OCI-LY7 (cell line): ENCODE measurements around the gene TRAPPC4. TPM values are rescaled to one million over a fixed set of nuclear protein-coding genes. Genes with fewer than 3 reads are reported as not detected.

Source experiments
- BruUV-seq: library from RNA; stranded (reverse); fragments of 400-500 nt; replicated peaks from 2 replicates; lab custom pipeline; 2021; lab: Mats Ljungman, UMichigan
- CTCF ChIA-PET: fragments of 300-600 bp; sonication (Branson Sonifier 250); formaldehyde crosslinking; loops from one replicate; lab custom pipeline; 2022; ENCODE audit warnings: antibody characterized with exemption; ENCODE audit not compliant: unreplicated experiment; lab: Charles Lee
- POLR2A ChIA-PET: fragments of 300-600 bp; sonication (Branson Sonifier 250); formaldehyde crosslinking; loops from one replicate; lab custom pipeline; 2022; ENCODE audit warnings: antibody characterized with exemption; lab: Charles Lee
- DNase-seq: peaks from one replicate; pipeline ENCODE4 v3.0.0-alpha.2; 2015; ENCODE audit warnings: low spot score
- H2AFZ ChIP-seq: fragments of 200-600 bp; sonication (generic), shearing (Covaris generic); 2 replicates; pipeline ENCODE4 v1.6.1; 2014; ENCODE audit warnings: mild to moderate bottlenecking, antibody characterized with exemption, low read length, moderate library complexity
- H3K27ac ChIP-seq: fragments of 200-600 bp; sonication (generic); 2 replicates; pipeline ENCODE4 v1.5.1; 2014; ENCODE audit warnings: mixed run types, low read depth, mild to moderate bottlenecking, moderate library complexity, low read length, inconsistent platforms; ENCODE audit not compliant: poor library complexity, severe bottlenecking
- H3K36me3 ChIP-seq: fragments of 200-600 bp; sonication (generic); 2 replicates; pipeline ENCODE4 v1.6.1; 2014; ENCODE audit warnings: mild to moderate bottlenecking, antibody characterized with exemption, low read length, moderate library complexity, mixed read lengths; ENCODE audit not compliant: insufficient read depth
- H3K4me1 ChIP-seq: fragments of 200-600 bp; sonication (generic); 2 replicates; pipeline ENCODE4 v1.5.1; 2014; ENCODE audit warnings: mild to moderate bottlenecking, low read length; ENCODE audit not compliant: insufficient read depth, poor library complexity, severe bottlenecking
- H3K4me2 ChIP-seq: fragments of 200-600 bp; sonication (generic); 2 replicates; pipeline ENCODE4 v1.6.1; 2014; ENCODE audit warnings: mild to moderate bottlenecking, low read length
- H3K4me3 ChIP-seq: fragments of 200-600 bp; sonication (generic); 2 replicates; pipeline ENCODE4 v1.5.1; 2014; ENCODE audit warnings: mild to moderate bottlenecking, low read depth, low read length; ENCODE audit not compliant: poor library complexity, severe bottlenecking
- H3K79me2 ChIP-seq: fragments of 200-600 bp; sonication (generic); 2 replicates; pipeline ENCODE4 v1.6.1; 2016; ENCODE audit warnings: low read depth, mild to moderate bottlenecking, low read length, moderate library complexity, mixed read lengths; ENCODE audit not compliant: insufficient read depth
- H3K9me2 ChIP-seq: fragments of 200-600 bp; sonication (generic); 2 replicates; pipeline ENCODE4 v1.6.1; 2016; ENCODE audit warnings: mild to moderate bottlenecking, low read length, mixed read lengths; ENCODE audit not compliant: insufficient read depth
- H3K9me3 ChIP-seq: fragments of 200-600 bp; sonication (generic); 2 replicates; pipeline ENCODE4 v1.6.1; 2014; ENCODE audit warnings: mild to moderate bottlenecking, mixed run types, low read length, mixed read lengths
- H4K20me1 ChIP-seq: fragments of 200-600 bp; sonication (generic); 2 replicates; pipeline ENCODE4 v1.6.1; 2014; ENCODE audit warnings: mild to moderate bottlenecking, antibody characterized with exemption, low read length, moderate library complexity, mixed read lengths; ENCODE audit not compliant: insufficient read depth
- CTCF ChIP-seq: fragments of 200-600 bp; sonication (generic); conservative IDR thresholded peaks from 2 replicates; pipeline ENCODE4 v1.5.1; 2014; ENCODE audit warnings: mild to moderate bottlenecking, antibody characterized with exemption, low read length, moderate library complexity, mixed read lengths
- EZH2phosphoT487 ChIP-seq: fragments of 200-600 bp; sonication (generic); IDR thresholded peaks from 2 replicates; pipeline ENCODE4 v1.6.1; 2018; ENCODE audit warnings: low read depth, borderline replicate concordance, mild to moderate bottlenecking, mixed run types, antibody characterized with exemption, low read length, moderate library complexity, mixed read lengths
- intact Hi-C: fragments of 100-400 bp; cut with micrococcal nuclease; formaldehyde crosslinking; loops from one replicate; pipeline ENCODE4 v1.10.0; 2022; ENCODE audit not compliant: unreplicated experiment
- total RNA-seq, 2 experiments: library from RNA; depleted of rRNA in 1 of 2; stranded (reverse); fragments of >200 nt in 1 of 2; shearing (Covaris generic) in 1 of 2; gene quantifications; 2 replicates each; pipeline ENCODE4 v1.2.3, GENCODE V29; 2014 to 2022

The TRAPPC4 gene
- total RNA-seq, 2 experiments from 2014 or later = 58.5 to 64.3 TPM

DNA sequence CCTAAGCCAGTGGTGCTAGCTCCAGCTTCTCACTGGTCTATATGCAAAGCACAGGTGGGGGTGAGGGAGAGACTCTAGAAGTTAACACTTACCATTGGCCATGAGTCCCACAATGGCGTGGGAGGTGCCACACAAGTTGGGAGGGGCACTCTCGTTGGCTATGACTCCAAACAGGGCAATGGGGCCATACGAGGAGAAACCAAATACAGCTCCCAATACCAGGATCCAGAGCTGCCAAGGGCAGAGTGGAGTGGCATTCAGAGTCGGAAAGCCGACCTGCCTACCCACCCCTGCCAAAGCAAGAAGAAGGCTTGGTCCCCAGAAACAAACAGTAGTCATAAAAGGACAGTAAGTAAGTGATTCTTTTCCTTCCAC lies 6.5 kb downstream of the TRAPPC4 start:
- H3K4me2 ChIP-seq = no peak overlapping the region
- peaks cover 27% of the 10 kb centered on the region for H3K4me1 ChIP-seq
- no peak for TF ChIP-seq CTCF
- TF ChIP-seq EZH2phosphoT487 = no peak
- intact Hi-C loops = no loop called here
- ChIA-PET CTCF (interaction anchor here (1.0 kb wide), 1 partner anchor 30 kb away, joined by 3 read pairs; no protein-coding TSS in a partner anchor), POLR2A (interaction anchor here (0.8 kb wide), 1 partner anchor 28 kb away, joined by 3 read pairs; the partner anchor contains the start of gene CENATAC)
- no peaks in the 10 kb centered on the region for H3K9me2 ChIP-seq
- peaks cover 58% of the 10 kb centered on the region for H3K36me3 ChIP-seq
- H3K27ac ChIP-seq = no peak overlapping the region
- BruUV-seq = no TSS peak
- no peak for DNase-seq
- H4K20me1 ChIP-seq = peaks cover 3% of the 10 kb centered on the region; the same call in 1 of the 2 replicates
- H3K79me2 ChIP-seq = peaks cover 23% of the 10 kb centered on the region
- no peak overlapping the region for H3K4me3 ChIP-seq
- no peak overlapping the region for H2AFZ ChIP-seq
- H3K9me3 ChIP-seq = no peaks in the 10 kb centered on the region

- DNase-seq = no peak
- Histone ChIP-seq H3K36me3 (peaks cover 54% of the 10 kb centered on the region), H3K4me1 (peaks cover 26% of the 10 kb centered on the region), H3K9me3 (no peaks in the 10 kb centered on the region), H3K4me3 (no peak overlapping the region), H3K4me2 (no peak overlapping the region), H3K79me2 (peaks cover 19% of the 10 kb centered on the region; the same call in 1 of the 2 replicates), H4K20me1 (no peaks in the 10 kb centered on the region), H3K9me2 (no peaks in the 10 kb centered on the region), H2AFZ (no peak overlapping the region), H3K27ac (no peak overlapping the region)
- ChIA-PET CTCF (interaction anchor here (1.0 kb wide), 1 partner anchor 30 kb away, joined by 3 read pairs; no protein-coding TSS in a partner anchor), POLR2A (no interaction called here)
- no TSS peak for BruUV-seq
- intact Hi-C loops = no loop called here
- TF ChIP-seq CTCF (no peak), EZH2phosphoT487 (no peak)
Measured at GRCh38 chr11:119025541-119025940, 7.0 kb downstream of the TRAPPC4 start.

DNA sequence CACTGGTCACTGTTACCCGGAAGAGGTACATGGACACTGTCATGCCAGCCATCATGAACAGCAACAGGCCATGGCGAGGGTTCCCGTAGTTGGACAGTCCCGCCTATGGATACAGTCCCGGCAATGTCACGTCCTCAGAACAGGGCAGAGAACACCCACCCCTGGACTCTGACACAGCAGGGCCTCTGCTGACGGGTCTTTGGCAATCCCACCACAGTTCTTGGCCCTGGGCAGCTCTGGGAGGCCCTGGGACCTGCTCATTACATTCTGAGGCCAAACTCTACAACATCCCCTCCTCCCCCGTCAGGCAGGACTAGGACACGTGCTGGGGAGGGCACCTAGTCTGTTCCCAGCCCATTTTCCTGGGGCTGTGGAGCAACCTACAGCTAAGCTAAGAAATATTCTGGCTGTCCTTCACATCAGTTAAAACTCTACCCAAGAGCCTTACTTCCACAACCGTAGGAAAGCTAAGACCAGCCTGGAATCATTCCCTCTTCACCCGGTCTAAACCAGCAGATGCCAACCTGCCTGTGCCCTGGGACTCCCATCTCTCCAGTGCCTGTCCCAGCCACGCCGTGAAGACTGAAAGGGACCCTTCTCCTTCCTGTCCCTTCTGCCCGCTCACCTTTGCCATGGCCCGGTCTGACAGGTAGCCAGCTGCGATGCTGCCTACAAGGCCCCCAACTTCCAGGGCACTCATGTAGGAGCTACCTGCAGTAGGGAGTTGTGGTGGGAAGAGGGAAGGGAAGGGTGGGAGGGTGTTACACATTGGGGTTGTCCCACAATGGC lies 7.6 kb downstream of the TRAPPC4 start:
- DNase-seq = no peak
- Histone ChIP-seq H2AFZ (no peak overlapping the region), H3K36me3 (peaks cover 50% of the 10 kb centered on the region), H3K4me3 (no peak overlapping the region), H3K4me1 (peaks cover 24% of the 10 kb centered on the region), H3K9me3 (no peaks in the 10 kb centered on the region), H3K27ac (no peak overlapping the region), H3K9me2 (no peaks in the 10 kb centered on the region), H3K4me2 (no peak overlapping the region), H4K20me1 (no peaks in the 10 kb centered on the region), H3K79me2 (peaks cover 13% of the 10 kb centered on the region; the same call in 1 of the 2 replicates)
- BruUV-seq = no TSS peak
- ChIA-PET CTCF (no interaction called here), POLR2A (interaction anchor here (0.6 kb wide), 1 partner anchor 1148 kb away, joined by 4 read pairs; no protein-coding TSS in a partner anchor)
- no peak for TF ChIP-seq EZH2phosphoT487
- TF ChIP-seq CTCF = no peak
- intact Hi-C loops = no loop called here
